Esophagus (tissue), 2 donors: ENCODE measurements around the gene DAB1. TPM values are rescaled to one million over a fixed set of nuclear protein-coding genes. Genes with fewer than 3 reads are reported as not detected.

Source experiments
- H3K27ac ChIP-seq, 2 donors: one replicate each; pipeline ENCODE4 v1.5.1; 2013; ENCODE audit warnings: low read depth in 2 of 2, mild to moderate bottlenecking in 2 of 2, inconsistent platforms in 1 of 2, low read length in 1 of 2, moderate library complexity in 1 of 2
- H3K27me3 ChIP-seq, 2 donors: one replicate each; pipeline ENCODE4 v1.6.1; 2013; ENCODE audit warnings: low read length in 2 of 2, control low read depth in 1 of 2, mild to moderate bottlenecking in 1 of 2; ENCODE audit not compliant: insufficient read depth in 2 of 2, control insufficient read depth in 1 of 2
- H3K36me3 ChIP-seq, 2 donors: one replicate each; pipeline ENCODE4 v1.6.1; 2013; ENCODE audit warnings: low read length in 1 of 2; ENCODE audit not compliant: control insufficient read depth in 2 of 2, insufficient read depth in 2 of 2
- H3K4me1 ChIP-seq, 2 donors: one replicate each; pipeline ENCODE4 v1.6.1; 2013; ENCODE audit warnings: low read length in 1 of 2; ENCODE audit not compliant: control insufficient read depth in 2 of 2, insufficient read depth in 2 of 2
- H3K4me3 ChIP-seq, 2 donors: one replicate each; pipeline ENCODE4 v1.5.1; 2013; ENCODE audit warnings: low read length in 2 of 2, mild to moderate bottlenecking in 2 of 2, low read depth in 1 of 2, moderate library complexity in 1 of 2
- H3K9me3 ChIP-seq, 2 donors: one replicate each; pipeline ENCODE4 v1.6.1; 2013; ENCODE audit warnings: mild to moderate bottlenecking in 2 of 2, low read depth in 1 of 2, low read length in 1 of 2, moderate library complexity in 1 of 2; ENCODE audit not compliant: control insufficient read depth in 2 of 2, insufficient read depth in 1 of 2
- WGBS, 2 donors: extraction: QIAGEN DNeasy Blood & Tissue Kit; methylation state at CpG; one replicate each; pipeline ENCODE4 v1.1.7; 2013; 5-methylcytosine and 5-hydroxymethylcytosine counted together
- polyA plus RNA-seq, 2 donors: library from polyadenylated mRNA; stranded (reverse); fragments of 200-250 nt; gene quantifications; one replicate each; pipeline ENCODE4 v1.2.3, GENCODE V29; 2013
- donor health status: healthy with polysubstance abuse.
- donor health status: Bipolar disorder and iron deficiency.

Gene DAB1
- polyA plus RNA-seq, 2 donors: 0.04 TPM; not detected in 1

GRCh38 chr1:57064379-57065140, 359.3 kb downstream of the DAB1 start:
- Histone ChIP-seq H3K9me3 (no peaks in the 10 kb centered on the region), H3K4me3 (no peak overlapping the region), H3K27me3 (no peaks in the 10 kb centered on the region), H3K36me3 (no peaks in the 10 kb centered on the region), H3K4me1 (no peaks in the 10 kb centered on the region), H3K27ac (no peak overlapping the region)
- 78 to 86% methylated on average over 7 of the region's 7 CpGs for WGBS, 2 donors

GRCh38 chr1:57063406-57064125, 360.3 kb downstream of the DAB1 start:
- Histone ChIP-seq H3K27me3 (no peaks in the 10 kb centered on the region), H3K4me3 (no peak overlapping the region), H3K4me1 (no peaks in the 10 kb centered on the region), H3K27ac (no peak overlapping the region), H3K9me3 (no peaks in the 10 kb centered on the region), H3K36me3 (no peaks in the 10 kb centered on the region)
- WGBS, 2 donors: 89% methylated on average over 6 of the region's 6 CpGs

GRCh38 chr1:57061369-57061768, 362.5 kb downstream of the DAB1 start:
- H3K4me3 ChIP-seq: no peak overlapping the region
- WGBS, 2 donors: 62 to 80% methylated on average over 1 of the region's 1 CpG
- H3K36me3 ChIP-seq: no peaks in the 10 kb centered on the region

GRCh38 chr1:57060451-57060850, 363.4 kb downstream of the DAB1 start:
- Histone ChIP-seq H3K4me3 (no peak overlapping the region), H3K4me1 (no peaks in the 10 kb centered on the region), H3K27me3 (no peaks in the 10 kb centered on the region), H3K27ac (no peak overlapping the region), H3K9me3 (no peaks in the 10 kb centered on the region), H3K36me3 (no peaks in the 10 kb centered on the region)
- WGBS, 2 donors: 85 to 91% methylated on average over 3 of the region's 3 CpGs

More at GRCh38 chr1:57061369-57061768, 362.5 kb downstream of the DAB1 start:
- H3K9me3 ChIP-seq: no peaks in the 10 kb centered on the region
- H3K4me1 ChIP-seq: no peaks in the 10 kb centered on the region
- no peak overlapping the region for H3K27ac ChIP-seq
- H3K27me3 ChIP-seq: no peaks in the 10 kb centered on the region

GRCh38 chr1:57058652-57059501, 365.0 kb downstream of the DAB1 start:
- H3K4me1 ChIP-seq: no peaks in the 10 kb centered on the region
- 77 to 91% methylated on average over 6 of the region's 6 CpGs for WGBS, 2 donors
- H3K4me3 ChIP-seq: no peak overlapping the region
- no peaks in the 10 kb centered on the region for H3K9me3 ChIP-seq
- H3K36me3 ChIP-seq: no peaks in the 10 kb centered on the region
- H3K27ac ChIP-seq: no peak overlapping the region
- H3K27me3 ChIP-seq: no peaks in the 10 kb centered on the region

- H3K27me3 ChIP-seq: no peaks in the 10 kb centered on the region
- 75 to 78% methylated on average over 9 of the region's 9 CpGs for WGBS, 2 donors
These were observed 375.0 kb downstream of the DAB1 start for GRCh38 chr1:57048856-57049255.

GRCh38 chr1:57046462-57046861, 377.4 kb downstream of the DAB1 start:
- no peaks in the 10 kb centered on the region for H3K36me3 ChIP-seq
- 55 to 56% methylated on average over 1 of the region's 1 CpG for WGBS, 2 donors
- H3K4me1 ChIP-seq: no peaks in the 10 kb centered on the region
- no peak overlapping the region for H3K4me3 ChIP-seq
- no peaks in the 10 kb centered on the region for H3K9me3 ChIP-seq
- no peak overlapping the region for H3K27ac ChIP-seq
- H3K27me3 ChIP-seq: no peaks in the 10 kb centered on the region

More at GRCh38 chr1:57048856-57049255, 375.0 kb downstream of the DAB1 start:
- Histone ChIP-seq H3K4me1 (no peaks in the 10 kb centered on the region), H3K36me3 (no peaks in the 10 kb centered on the region), H3K27ac (no peak overlapping the region), H3K9me3 (no peaks in the 10 kb centered on the region), H3K4me3 (no peak overlapping the region)

GRCh38 chr1:57041901-57042300, 382.0 kb downstream of the DAB1 start:
- no peak overlapping the region for H3K27ac ChIP-seq
- WGBS, 2 donors: 62 to 78% methylated on average over 3 of the region's 3 CpGs

GRCh38 chr1:57040811-57041210, 383.0 kb downstream of the DAB1 start:
- no peaks in the 10 kb centered on the region for H3K36me3 ChIP-seq
- no peaks in the 10 kb centered on the region for H3K27me3 ChIP-seq
- H3K9me3 ChIP-seq: no peaks in the 10 kb centered on the region
- WGBS, 2 donors: 64 to 71% methylated on average over 2 of the region's 2 CpGs
- H3K4me1 ChIP-seq: no peaks in the 10 kb centered on the region
- H3K27ac ChIP-seq: no peak overlapping the region
- H3K4me3 ChIP-seq: no peak overlapping the region

More at GRCh38 chr1:57041901-57042300, 382.0 kb downstream of the DAB1 start:
- H3K9me3 ChIP-seq: no peaks in the 10 kb centered on the region
- no peaks in the 10 kb centered on the region for H3K4me1 ChIP-seq
- H3K36me3 ChIP-seq: no peaks in the 10 kb centered on the region
- no peaks in the 10 kb centered on the region for H3K27me3 ChIP-seq
- H3K4me3 ChIP-seq: no peak overlapping the region
